Hindlimb muscle (tissue), 1 donor: ENCODE results near the gene TRA2A. TPM values are rescaled to one million over a fixed set of nuclear protein-coding genes. Genes with fewer than 3 reads are reported as not detected.

Source experiments
- DNase-seq: peaks from one replicate; pipeline ENCODE4 v3.0.0-alpha.2; 2013
- polyA plus RNA-seq: library from polyadenylated mRNA; unstranded; fragments of 120-200 nt; gene quantifications from one replicate; pipeline ENCODE4 v1.2.1, GENCODE V29; 2013; ENCODE audit not compliant: insufficient read length

The TRA2A gene
- polyA plus RNA-seq, 1 donor = 129 TPM

- peak; percentile 60 for DNase-seq
Observed at GRCh38 chr7:23469150-23469960, 62.4 kb downstream of the TRA2A start.

- no peak for DNase-seq
Observed at GRCh38 chr7:23468526-23469149, 63.1 kb downstream of the TRA2A start.

DNA sequence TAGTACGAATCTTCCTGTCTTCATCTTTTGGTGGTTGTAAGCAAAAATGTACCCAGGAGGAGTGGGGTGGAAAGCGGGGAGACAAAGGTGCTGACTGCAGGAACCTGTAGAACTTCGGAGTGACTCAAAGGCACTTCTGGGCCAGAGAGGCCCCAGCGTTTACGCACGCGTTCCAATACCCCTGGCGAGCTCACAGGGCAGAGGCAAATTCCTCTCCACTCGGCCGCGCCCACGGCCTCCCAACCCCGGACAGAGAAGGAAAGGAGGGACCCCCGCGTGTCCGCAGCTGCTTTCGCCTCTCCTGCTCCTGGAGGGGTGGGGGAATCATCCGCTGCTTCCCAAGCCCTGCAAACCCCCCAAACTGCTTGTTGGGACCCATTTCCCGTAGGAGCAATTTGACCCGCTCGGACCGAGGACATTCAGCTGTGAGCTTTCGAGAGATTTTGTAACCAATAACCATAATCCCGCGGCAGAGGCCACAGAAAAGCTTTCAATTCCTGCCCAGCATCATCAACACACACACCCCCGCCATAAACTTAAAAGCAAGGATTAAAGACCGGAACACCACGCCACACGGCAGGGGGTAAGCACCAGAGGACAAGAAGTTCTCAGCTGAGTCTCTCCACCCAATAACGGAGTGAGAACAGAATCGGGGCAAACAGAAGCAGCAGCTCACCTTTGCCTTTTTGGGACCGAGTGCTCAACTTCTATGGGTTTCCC is 63.8 kb downstream of the TRA2A start:
- DNase-seq = peak; percentile 60

DNA sequence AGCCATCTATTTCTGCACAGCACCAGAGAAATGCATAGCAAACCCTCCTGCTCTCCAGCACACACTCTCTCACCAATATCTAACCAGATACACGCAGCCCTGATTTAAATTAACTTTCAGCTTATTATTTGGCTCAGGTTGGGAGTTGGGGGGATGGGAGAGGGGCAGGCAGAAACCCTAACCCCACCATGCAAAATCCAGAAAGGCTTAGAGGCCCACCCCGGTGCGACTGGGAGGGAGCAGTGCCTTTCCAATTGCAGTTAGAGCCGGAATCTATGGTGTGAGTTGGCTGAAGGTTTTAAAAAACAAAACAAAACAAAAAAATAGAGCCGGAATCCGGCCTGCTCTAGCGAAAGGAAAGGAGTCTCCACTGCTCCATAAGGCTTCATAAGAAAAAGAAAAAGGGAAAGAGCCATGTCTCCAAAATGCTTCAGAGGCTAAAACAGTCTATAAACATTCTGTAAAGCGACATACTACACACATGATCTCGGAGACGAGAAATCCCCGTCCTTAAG is 64.4 kb downstream of the TRA2A start:
- no peak for DNase-seq

- DNase-seq = no peak
Observed at GRCh38 chr7:23462846-23463245, 68.9 kb downstream of the TRA2A start.

- DNase-seq = no peak
Observed at GRCh38 chr7:23458044-23458443, 73.7 kb downstream of the TRA2A start.

- DNase-seq = no peak
Observed at GRCh38 chr7:23456093-23456492, 75.7 kb downstream of the TRA2A start.

- no peak for DNase-seq
Observed at GRCh38 chr7:23454881-23455526, 76.8 kb downstream of the TRA2A start.

Other genes with a start within 250 kb of the TRA2A start
- gene MALSU1, start 232.6 kb downstream of the TRA2A start, polyA plus RNA-seq = 95.2 TPM
- 27.5 TPM for gene IGF2BP3, start 61.5 kb downstream of the TRA2A start, polyA plus RNA-seq
- 6.4 TPM for gene CCDC126, start 65.4 kb upstream of the TRA2A start, polyA plus RNA-seq
- gene FAM221A, start 148.2 kb upstream of the TRA2A start, polyA plus RNA-seq = 2.5 TPM
- gene STK31, start 178.2 kb upstream of the TRA2A start, polyA plus RNA-seq = 2.1 TPM